ENCODE results near the gene PVALEF. TPM values are rescaled to one million over a fixed set of nuclear protein-coding genes. Genes with fewer than 3 reads are reported as not detected.

The PVALEF gene
- total and polyA plus RNA-seq, 2 donors (not counting 3 experiments of a cell fraction or from before 2014, with no cell fraction given), result not detected

DNA sequence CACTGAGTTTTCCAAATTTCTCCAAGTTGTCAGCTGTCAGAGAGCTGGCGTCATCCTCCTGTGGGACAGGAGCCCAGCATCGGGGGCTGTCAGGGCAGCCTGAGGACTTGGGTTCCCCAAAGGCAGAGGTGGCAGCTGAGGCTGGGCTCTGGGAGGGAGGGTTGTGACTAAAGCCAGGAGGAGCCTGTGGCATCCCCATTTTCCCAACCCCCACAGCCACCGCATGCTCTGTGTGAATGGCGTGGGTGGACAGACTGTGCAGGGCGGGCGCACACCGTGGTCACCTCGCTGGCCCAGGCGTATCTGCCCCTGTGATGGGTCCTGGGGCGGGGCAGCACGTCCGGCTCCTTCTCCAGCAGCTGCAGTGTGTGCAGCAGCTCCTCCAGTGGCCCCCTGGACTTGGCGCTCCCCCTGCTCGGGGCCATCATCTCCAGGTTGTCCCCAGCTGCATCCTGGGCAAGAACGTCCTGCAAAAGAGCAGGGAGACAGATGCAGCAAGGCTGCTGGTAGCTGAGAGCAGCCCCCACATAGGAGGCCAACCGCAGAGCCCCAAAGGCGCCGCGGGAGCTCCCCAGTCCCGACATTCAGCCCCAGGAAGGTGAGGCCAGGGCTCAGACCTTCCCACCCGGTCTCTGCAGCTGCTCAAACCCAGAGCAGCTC lies 32.7 kb downstream of the PVALEF start:
- H3K27me3 ChIP-seq (ENCODE audit: control insufficient read depth in 2 of 2, insufficient read depth in 2 of 2, low read length in 2 of 2), result no peaks in the 10 kb centered on the region
- FAIRE-seq, result no peak
- H3K4me3 ChIP-seq (replicated peaks in 1 of 3; ENCODE audit: insufficient read depth in 1 of 3, low read depth in 1 of 3, low read length in 3 of 3), result no peak overlapping the region
- H4K20me1 ChIP-seq (replicated peaks; ENCODE audit: control insufficient read depth, extremely low read depth, insufficient read depth, low read length), result no peaks in the 10 kb centered on the region
- ChIA-PET CTCF (interaction anchor here (1.3 to 1.8 kb wide), 3 partner anchors 9 to 55 kb away, joined by 3 to 7 read pairs (median 4); no protein-coding TSS in a partner anchor), POLR2A (no interaction called here)
- DNase-seq (ENCODE audit: low read depth, low spot score), result no peak
- dilution Hi-C loops (cut with MboI; ENCODE audit: extremely low pct_ligation_motif_present, low sequenced_read_pairs) (no loop called here), intact Hi-C loops (cut with micrococcal nuclease) (no loop called here)
- no peak overlapping the region for H3K27ac ChIP-seq (ENCODE audit: insufficient read depth, low read depth, low read length)
- no peak overlapping the region for H2AFZ ChIP-seq (ENCODE audit: low read depth, low read length)
- no peak overlapping the region for H3K9ac ChIP-seq (replicated peaks; ENCODE audit: extremely low read depth, insufficient read depth, low read length)
- BruUV-seq (replicated peaks), result no TSS peak
- no peak overlapping the region for H3K4me2 ChIP-seq (ENCODE audit: insufficient read depth, low read length)
- no peaks in the 10 kb centered on the region for H3K4me1 ChIP-seq (ENCODE audit: control insufficient read depth, extremely low read depth, insufficient read depth, low read length)
- TF ChIP-seq FOS (IDR thresholded peaks at IDR 0.05; ENCODE audit: borderline replicate concordance, insufficient read depth, low read length) (no peak), CTCF (IDR thresholded peaks at IDR 0.05; ENCODE audit: extremely low read depth in 1 of 2, insufficient read depth in 1 of 2, low read depth in 1 of 2, low read length in 2 of 2) (no peak), POLR2A (IDR thresholded peaks at IDR 0.05; ENCODE audit: low read depth, low read length) (no peak)
- H3K79me2 ChIP-seq (ENCODE audit: control insufficient read depth, insufficient read depth, low read length), result no peaks in the 10 kb centered on the region
- peaks cover 0 to 3% of the 10 kb centered on the region in 2 experiments for H3K36me3 ChIP-seq (ENCODE audit: control insufficient read depth in 2 of 2, extremely low read depth in 1 of 2, insufficient read depth in 2 of 2, low read length in 2 of 2)
- H3K9me3 ChIP-seq (replicated peaks; ENCODE audit: control insufficient read depth, insufficient read depth, low read length), result no peaks in the 10 kb centered on the region
- H3K9me1 ChIP-seq (replicated peaks; ENCODE audit: control insufficient read depth, extremely low read depth, insufficient read depth, low read length), result no peaks in the 10 kb centered on the region

DNA sequence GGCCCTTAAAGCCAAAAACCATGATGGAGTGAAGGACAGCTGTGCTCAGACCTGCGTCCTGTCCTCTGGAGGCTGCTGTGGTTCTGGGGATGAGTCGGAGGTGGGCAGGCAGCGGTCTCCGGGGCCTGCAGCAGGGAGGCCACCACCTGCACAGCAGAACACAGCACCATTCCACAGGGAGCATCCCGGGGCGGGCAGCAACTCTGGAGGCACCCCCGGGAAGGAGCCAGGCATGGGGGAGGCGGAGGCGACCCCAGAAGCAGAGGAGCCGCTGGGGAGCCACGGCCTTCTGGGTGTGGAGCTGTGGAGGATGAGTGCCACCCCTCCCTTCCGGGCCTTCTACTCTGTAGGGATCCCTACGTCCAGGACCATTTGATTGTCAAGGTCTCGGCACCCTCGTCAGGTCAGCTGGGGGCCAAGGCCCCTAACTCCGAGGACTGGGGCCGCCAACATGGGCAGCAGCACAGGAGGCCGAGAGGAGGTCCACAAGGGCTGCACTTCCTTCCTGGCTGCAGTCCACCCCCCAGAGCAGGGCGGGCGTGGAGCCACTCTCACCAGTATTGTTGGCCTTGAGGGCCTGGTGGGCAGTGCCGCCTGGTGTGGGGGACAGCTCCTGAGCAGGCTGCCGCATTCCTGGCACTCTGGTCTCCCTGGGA lies 33.6 kb downstream of the PVALEF start:
- Histone ChIP-seq H3K9me1 (replicated peaks; ENCODE audit: control insufficient read depth, extremely low read depth, insufficient read depth, low read length) (no peaks in the 10 kb centered on the region), H2AFZ (ENCODE audit: low read depth, low read length) (no peak overlapping the region), H3K36me3 (ENCODE audit: control insufficient read depth in 2 of 2, extremely low read depth in 1 of 2, insufficient read depth in 2 of 2, low read length in 2 of 2) (peaks cover 0 to 3% of the 10 kb centered on the region in 2 experiments), H3K27ac (ENCODE audit: insufficient read depth, low read depth, low read length) (no peak overlapping the region), H3K4me1 (ENCODE audit: control insufficient read depth, extremely low read depth, insufficient read depth, low read length) (no peaks in the 10 kb centered on the region), H3K79me2 (ENCODE audit: control insufficient read depth, insufficient read depth, low read length) (no peaks in the 10 kb centered on the region), H3K4me3 (replicated peaks in 1 of 3; ENCODE audit: insufficient read depth in 1 of 3, low read depth in 1 of 3, low read length in 3 of 3) (no peak overlapping the region), H3K27me3 (ENCODE audit: control insufficient read depth in 2 of 2, insufficient read depth in 2 of 2, low read length in 2 of 2) (no peaks in the 10 kb centered on the region), H3K4me2 (ENCODE audit: insufficient read depth, low read length) (no peak overlapping the region), H3K9ac (replicated peaks; ENCODE audit: extremely low read depth, insufficient read depth, low read length) (no peak overlapping the region), H4K20me1 (replicated peaks; ENCODE audit: control insufficient read depth, extremely low read depth, insufficient read depth, low read length) (no peaks in the 10 kb centered on the region), H3K9me3 (replicated peaks; ENCODE audit: control insufficient read depth, insufficient read depth, low read length) (no peaks in the 10 kb centered on the region)
- no peak for FAIRE-seq
- dilution Hi-C loops (cut with MboI; ENCODE audit: extremely low pct_ligation_motif_present, low sequenced_read_pairs) (no loop called here), intact Hi-C loops (cut with micrococcal nuclease) (no loop called here)
- ChIA-PET CTCF (interaction anchor here (1.5 to 4.4 kb wide), 3 partner anchors 9 to 56 kb away, joined by 3 to 91 read pairs (median 4); no protein-coding TSS in a partner anchor), POLR2A (no interaction called here)
- TF ChIP-seq POLR2AphosphoS5 (IDR thresholded peaks at IDR 0.05; ENCODE audit: insufficient read depth, low read depth, low read length) (no peak), MYC (IDR thresholded peaks at IDR 0.05; ENCODE audit: low read depth, low read length) (no peak), FOS (IDR thresholded peaks at IDR 0.05; ENCODE audit: borderline replicate concordance, insufficient read depth, low read length) (no peak), GATA2 (IDR thresholded peaks at IDR 0.05; ENCODE audit: insufficient read depth, insufficient read length, low read depth, low read length) (no peak), JUN (IDR thresholded peaks at IDR 0.05; ENCODE audit: borderline replicate concordance, insufficient read depth, insufficient read length, low read depth) (no peak), CTCF (IDR thresholded peaks at IDR 0.05; ENCODE audit: extremely low read depth in 1 of 2, insufficient read depth in 1 of 2, low read depth in 1 of 2, low read length in 2 of 2) (no peak), POLR2A (IDR thresholded peaks at IDR 0.05; ENCODE audit: low read depth, low read length) (no peak), EZH2 (IDR thresholded peaks at IDR 0.05; ENCODE audit: borderline replicate concordance, low read depth, low read length, severe bottlenecking) (no peak)
- TF ChIP-seq, protein P1, sequence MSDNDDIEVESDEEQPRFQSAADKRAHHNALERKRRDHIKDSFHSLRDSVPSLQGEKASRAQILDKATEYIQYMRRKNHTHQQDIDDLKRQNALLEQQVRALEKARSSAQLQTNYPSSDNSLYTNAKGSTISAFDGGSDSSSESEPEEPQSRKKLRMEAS (IDR thresholded peaks at IDR 0.05; ENCODE audit: insufficient read depth, insufficient read length), result no peak
- no peak for DNase-seq (ENCODE audit: low read depth, low spot score)
- no TSS peak for BruUV-seq (replicated peaks)
